HL-60 (cell line): ENCODE measurements around the gene KIF26A.
"Not testable (repeated sequence)": the region's sequence is repeated elsewhere in the genome, so short reads cannot be mapped to it uniquely, and the experiment has no call there.

Source experiments
- POLR2AphosphoS5 ChIP-seq: IDR thresholded peaks from 2 replicates; pipeline ENCODE4 v1.6.1; 2012; ENCODE audit warnings: low read depth
- REST ChIP-seq: IDR thresholded peaks from 2 replicates; pipeline ENCODE4 v1.6.1; 2012; ENCODE audit warnings: low read depth; ENCODE audit not compliant: insufficient replicate concordance
- TF ChIP-seq, protein P1 (sequence below): IDR thresholded peaks from one replicate; pipeline ENCODE4 v1.5.1; 2011; ENCODE audit warnings: low read length, control low read depth, inconsistent platforms; ENCODE audit not compliant: insufficient read depth

GRCh38 chr14:104209071-104209470 lies 70.7 kb downstream of the KIF26A start:
- TF ChIP-seq, protein P1, sequence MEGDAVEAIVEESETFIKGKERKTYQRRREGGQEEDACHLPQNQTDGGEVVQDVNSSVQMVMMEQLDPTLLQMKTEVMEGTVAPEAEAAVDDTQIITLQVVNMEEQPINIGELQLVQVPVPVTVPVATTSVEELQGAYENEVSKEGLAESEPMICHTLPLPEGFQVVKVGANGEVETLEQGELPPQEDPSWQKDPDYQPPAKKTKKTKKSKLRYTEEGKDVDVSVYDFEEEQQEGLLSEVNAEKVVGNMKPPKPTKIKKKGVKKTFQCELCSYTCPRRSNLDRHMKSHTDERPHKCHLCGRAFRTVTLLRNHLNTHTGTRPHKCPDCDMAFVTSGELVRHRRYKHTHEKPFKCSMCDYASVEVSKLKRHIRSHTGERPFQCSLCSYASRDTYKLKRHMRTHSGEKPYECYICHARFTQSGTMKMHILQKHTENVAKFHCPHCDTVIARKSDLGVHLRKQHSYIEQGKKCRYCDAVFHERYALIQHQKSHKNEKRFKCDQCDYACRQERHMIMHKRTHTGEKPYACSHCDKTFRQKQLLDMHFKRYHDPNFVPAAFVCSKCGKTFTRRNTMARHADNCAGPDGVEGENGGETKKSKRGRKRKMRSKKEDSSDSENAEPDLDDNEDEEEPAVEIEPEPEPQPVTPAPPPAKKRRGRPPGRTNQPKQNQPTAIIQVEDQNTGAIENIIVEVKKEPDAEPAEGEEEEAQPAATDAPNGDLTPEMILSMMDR = not testable (repeated sequence)
- not testable (repeated sequence) for TF ChIP-seq POLR2AphosphoS5, REST
